GM18505 (cell line): Measurements from ENCODE around the gene JMY.

Experiments used
- ATAC-seq: cut with Tn5 transposase; IDR thresholded peaks from one replicate; pipeline ENCODE4 v1.9.1; 2021; ENCODE audit not compliant: unreplicated experiment
- POLR2A ChIP-seq: IDR thresholded peaks from 4 replicates; pipeline ENCODE4 v1.6.1; 2011; ENCODE audit warnings: borderline replicate concordance; ENCODE audit not compliant: insufficient read depth, insufficient read length; ENCODE audit errors: extremely low read depth

Gene JMY

GRCh38 chr5:79235634-79236361 is at the start of gene JMY:
Gene JMY (plus strand): TSS chr5:79236131. CDS start chr5:79236651, 520 bp downstream.
- ATAC-seq: peak; percentile 72
- peak; percentile 91 for TF ChIP-seq POLR2A

GRCh38 chr5:79186455-79186854 is 49.5 kb upstream of the JMY start:
- no peak for TF ChIP-seq POLR2A

GRCh38 chr5:79189439-79190234 is 46.3 kb upstream of the JMY start:
- no peak for ATAC-seq
- TF ChIP-seq POLR2A: no peak

More at GRCh38 chr5:79186455-79186854, 49.5 kb upstream of the JMY start:
- no peak for ATAC-seq

GRCh38 chr5:79190235-79190529 is 45.7 kb upstream of the JMY start:
- no peak for ATAC-seq

GRCh38 chr5:79191457-79191856 is 44.5 kb upstream of the JMY start:
- ATAC-seq: no peak
- TF ChIP-seq POLR2A: no peak

More at GRCh38 chr5:79190235-79190529, 45.7 kb upstream of the JMY start:
- no peak for TF ChIP-seq POLR2A

GRCh38 chr5:79193643-79194042 is 42.3 kb upstream of the JMY start:
- no peak for ATAC-seq

GRCh38 chr5:79200573-79201183 is 35.3 kb upstream of the JMY start:
- no peak for ATAC-seq
- no peak for TF ChIP-seq POLR2A

More at GRCh38 chr5:79193643-79194042, 42.3 kb upstream of the JMY start:
- no peak for TF ChIP-seq POLR2A

GRCh38 chr5:79201206-79201605 is 34.7 kb upstream of the JMY start:
- ATAC-seq: no peak
- no peak for TF ChIP-seq POLR2A

GRCh38 chr5:79202076-79202475 is 33.9 kb upstream of the JMY start:
- no peak for ATAC-seq
- no peak for TF ChIP-seq POLR2A

GRCh38 chr5:79205965-79206364 is 30.0 kb upstream of the JMY start:
- ATAC-seq: no peak
- no peak for TF ChIP-seq POLR2A

GRCh38 chr5:79206541-79206940 is 29.4 kb upstream of the JMY start:
- TF ChIP-seq POLR2A: no peak
- ATAC-seq: no peak

- no peak for TF ChIP-seq POLR2A
- ATAC-seq: no peak
Observed at GRCh38 chr5:79209505-79209904, 26.4 kb upstream of the JMY start.

- ATAC-seq: no peak
Observed at GRCh38 chr5:79224286-79224984, 11.5 kb upstream of the JMY start.

GRCh38 chr5:79225026-79225425 is 10.9 kb upstream of the JMY start:
- no peak for TF ChIP-seq POLR2A
- no peak for ATAC-seq

More at GRCh38 chr5:79224286-79224984, 11.5 kb upstream of the JMY start:
- no peak for TF ChIP-seq POLR2A

- no peak for TF ChIP-seq POLR2A
- ATAC-seq: no peak
Observed at GRCh38 chr5:79225441-79225840, 10.5 kb upstream of the JMY start.
